Hepatic stellate cell (primary cell): ENCODE data around the gene ELAVL1.

ENCODE experiments used
- DNase-seq: peaks from one replicate; pipeline ENCODE4 v3.0.0; 2011; ENCODE audit warnings: low spot score

ELAVL1 gene

GRCh38 chr19:7985481-7985911, 19.9 kb downstream of the ELAVL1 start:
- DNase-seq: no peak

GRCh38 chr19:7983995-7984837, 21.2 kb downstream of the ELAVL1 start:
- DNase-seq: no peak

GRCh38 chr19:7983286-7983950, 22.0 kb downstream of the ELAVL1 start:
- DNase-seq: no peak

- DNase-seq: no peak
These were observed 22.8 kb downstream of the ELAVL1 start for GRCh38 chr19:7982651-7983099.

- DNase-seq: no peak
These were observed 23.3 kb downstream of the ELAVL1 start for GRCh38 chr19:7982103-7982502.

GRCh38 chr19:7981661-7982060, 23.8 kb downstream of the ELAVL1 start:
- no peak for DNase-seq

GRCh38 chr19:7981199-7981598, 24.2 kb downstream of the ELAVL1 start:
- DNase-seq: no peak

- DNase-seq: no peak
These were observed 24.8 kb downstream of the ELAVL1 start for GRCh38 chr19:7980635-7981121.

GRCh38 chr19:7980168-7980567, 25.3 kb downstream of the ELAVL1 start:
- no peak for DNase-seq

GRCh38 chr19:7979559-7979958, 25.9 kb downstream of the ELAVL1 start:
- no peak for DNase-seq

- no peak for DNase-seq
These were observed 26.4 kb downstream of the ELAVL1 start for GRCh38 chr19:7979011-7979410.

- no peak for DNase-seq
These were observed 27.1 kb downstream of the ELAVL1 start for GRCh38 chr19:7978179-7978825.

- no peak for DNase-seq
These were observed 27.8 kb downstream of the ELAVL1 start for GRCh38 chr19:7977723-7978040.

- no peak for DNase-seq
These were observed 28.3 kb downstream of the ELAVL1 start for GRCh38 chr19:7977021-7977722.

- DNase-seq: no peak
These were observed 29.0 kb downstream of the ELAVL1 start for GRCh38 chr19:7976461-7976860.

- no peak for DNase-seq
These were observed 30.4 kb downstream of the ELAVL1 start for GRCh38 chr19:7975037-7975436.

- no peak for DNase-seq
These were observed 31.6 kb downstream of the ELAVL1 start for GRCh38 chr19:7973883-7974282.

GRCh38 chr19:7971553-7972520, 33.6 kb downstream of the ELAVL1 start:
- no peak for DNase-seq

- DNase-seq: peak; percentile 65
These were observed 34.6 kb downstream of the ELAVL1 start for GRCh38 chr19:7970716-7971448.

- DNase-seq: no peak
These were observed 35.9 kb downstream of the ELAVL1 start for GRCh38 chr19:7969555-7969939.
